ENCODE results near the gene FOXJ3.

DNA sequence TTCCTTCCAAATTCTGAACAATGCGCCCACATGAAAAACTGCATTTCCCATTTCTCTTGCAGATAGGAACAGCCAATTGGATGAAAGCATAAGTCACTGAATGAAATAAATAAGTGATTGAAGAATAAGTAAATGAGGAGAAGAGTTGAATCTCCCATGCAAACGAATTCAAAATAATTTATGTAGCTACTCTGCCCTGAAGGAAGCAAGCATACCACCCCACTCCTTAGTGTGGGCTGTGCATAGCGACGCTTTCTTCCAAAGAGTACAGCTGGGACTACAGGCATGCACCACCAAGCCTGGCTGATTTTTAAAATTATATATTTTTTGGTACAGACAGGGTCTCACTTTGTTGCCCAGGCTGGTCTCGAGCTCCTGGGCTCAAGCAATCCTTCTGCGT lies 29.1 kb upstream of the FOXJ3 start:
- TF ChIP-seq, protein P1, sequence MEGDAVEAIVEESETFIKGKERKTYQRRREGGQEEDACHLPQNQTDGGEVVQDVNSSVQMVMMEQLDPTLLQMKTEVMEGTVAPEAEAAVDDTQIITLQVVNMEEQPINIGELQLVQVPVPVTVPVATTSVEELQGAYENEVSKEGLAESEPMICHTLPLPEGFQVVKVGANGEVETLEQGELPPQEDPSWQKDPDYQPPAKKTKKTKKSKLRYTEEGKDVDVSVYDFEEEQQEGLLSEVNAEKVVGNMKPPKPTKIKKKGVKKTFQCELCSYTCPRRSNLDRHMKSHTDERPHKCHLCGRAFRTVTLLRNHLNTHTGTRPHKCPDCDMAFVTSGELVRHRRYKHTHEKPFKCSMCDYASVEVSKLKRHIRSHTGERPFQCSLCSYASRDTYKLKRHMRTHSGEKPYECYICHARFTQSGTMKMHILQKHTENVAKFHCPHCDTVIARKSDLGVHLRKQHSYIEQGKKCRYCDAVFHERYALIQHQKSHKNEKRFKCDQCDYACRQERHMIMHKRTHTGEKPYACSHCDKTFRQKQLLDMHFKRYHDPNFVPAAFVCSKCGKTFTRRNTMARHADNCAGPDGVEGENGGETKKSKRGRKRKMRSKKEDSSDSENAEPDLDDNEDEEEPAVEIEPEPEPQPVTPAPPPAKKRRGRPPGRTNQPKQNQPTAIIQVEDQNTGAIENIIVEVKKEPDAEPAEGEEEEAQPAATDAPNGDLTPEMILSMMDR (IDR thresholded peaks at IDR 0.05 in 4 of 5, conservative IDR thresholded peaks at IDR 0.05 in 1 of 5) = no peak
- TF ChIP-seq POLR2A (IDR thresholded peaks at IDR 0.05) = no peak
